ENCODE results near the gene CDPF1.

Gene CDPF1

GRCh38 chr22:46251266-46251665 lies 1.2 kb upstream of the CDPF1 start:
- H3K9me3 Mint-ChIP-seq, result peaks cover 4% of the 10 kb centered on the region
- H3K27ac Mint-ChIP-seq, result peak overlapping the region in 2 of 3 experiments; percentile 18 to 60
- no peaks in the 10 kb centered on the region for H3K36me3 Mint-ChIP-seq (ENCODE audit: low read depth)
- H3K4me3 Mint-ChIP-seq, result peak overlapping the region; percentile 82 to 86 (median 83)
- TF ChIP-seq, protein P1, sequence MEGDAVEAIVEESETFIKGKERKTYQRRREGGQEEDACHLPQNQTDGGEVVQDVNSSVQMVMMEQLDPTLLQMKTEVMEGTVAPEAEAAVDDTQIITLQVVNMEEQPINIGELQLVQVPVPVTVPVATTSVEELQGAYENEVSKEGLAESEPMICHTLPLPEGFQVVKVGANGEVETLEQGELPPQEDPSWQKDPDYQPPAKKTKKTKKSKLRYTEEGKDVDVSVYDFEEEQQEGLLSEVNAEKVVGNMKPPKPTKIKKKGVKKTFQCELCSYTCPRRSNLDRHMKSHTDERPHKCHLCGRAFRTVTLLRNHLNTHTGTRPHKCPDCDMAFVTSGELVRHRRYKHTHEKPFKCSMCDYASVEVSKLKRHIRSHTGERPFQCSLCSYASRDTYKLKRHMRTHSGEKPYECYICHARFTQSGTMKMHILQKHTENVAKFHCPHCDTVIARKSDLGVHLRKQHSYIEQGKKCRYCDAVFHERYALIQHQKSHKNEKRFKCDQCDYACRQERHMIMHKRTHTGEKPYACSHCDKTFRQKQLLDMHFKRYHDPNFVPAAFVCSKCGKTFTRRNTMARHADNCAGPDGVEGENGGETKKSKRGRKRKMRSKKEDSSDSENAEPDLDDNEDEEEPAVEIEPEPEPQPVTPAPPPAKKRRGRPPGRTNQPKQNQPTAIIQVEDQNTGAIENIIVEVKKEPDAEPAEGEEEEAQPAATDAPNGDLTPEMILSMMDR (IDR thresholded peaks at IDR 0.05; ENCODE audit: unreplicated experiment in 3 of 3), result no peak
- H3K27me3 Mint-ChIP-seq (ENCODE audit: low read depth), result no peaks in the 10 kb centered on the region
- H3K4me1 Mint-ChIP-seq, result peaks cover 14% of the 10 kb centered on the region

- TF ChIP-seq, protein P1 (IDR thresholded peaks at IDR 0.05; ENCODE audit: unreplicated experiment in 3 of 3), result no peak
- Mint-ChIP-seq H3K27me3 (ENCODE audit: low read depth) (no peaks in the 10 kb centered on the region), H3K4me1 (peaks cover 16% of the 10 kb centered on the region), H3K27ac (peak overlapping the region in 1 of 3 experiments; percentile 48), H3K4me3 (peak overlapping the region; percentile 82 to 86 (median 83)), H3K36me3 (ENCODE audit: low read depth) (peaks cover under 1% of the 10 kb centered on the region), H3K9me3 (peaks cover 2% of the 10 kb centered on the region)
Observed at GRCh38 chr22:46250783-46251125, 661 bp upstream of the CDPF1 start.

- H3K27me3 Mint-ChIP-seq (ENCODE audit: low read depth), result no peaks in the 10 kb centered on the region
- peaks cover 19% of the 10 kb centered on the region for H3K4me1 Mint-ChIP-seq
- H3K36me3 Mint-ChIP-seq (ENCODE audit: low read depth), result peaks cover 17% of the 10 kb centered on the region
- no peaks in the 10 kb centered on the region for H3K9me3 Mint-ChIP-seq
- H3K4me3 Mint-ChIP-seq, result peak overlapping the region; percentile 23 to 77 (median 37)
- no peak overlapping the region for H3K27ac Mint-ChIP-seq
- TF ChIP-seq, protein P1 (IDR thresholded peaks at IDR 0.05; ENCODE audit: unreplicated experiment in 3 of 3), result no peak
Observed at GRCh38 chr22:46247443-46247975, 2.6 kb downstream of the CDPF1 start.

DNA sequence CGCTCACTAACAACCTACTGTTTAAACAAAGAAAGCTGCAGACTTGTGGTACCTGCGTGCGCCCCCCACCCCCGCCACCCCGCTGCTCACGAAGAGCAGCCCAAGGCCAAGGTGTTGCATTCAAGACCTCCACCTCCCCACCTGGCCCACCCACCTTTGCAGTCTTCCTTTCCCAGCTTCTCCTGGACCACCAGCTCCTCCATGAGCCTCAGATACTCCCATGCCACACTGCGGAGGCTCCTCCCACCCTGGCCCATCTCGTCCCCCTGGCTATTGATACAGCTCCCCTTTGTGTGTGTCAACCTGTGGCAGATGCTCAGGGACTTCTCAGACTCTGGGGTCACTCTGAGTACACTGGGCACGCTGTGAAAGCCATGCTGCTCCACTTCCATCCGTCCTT lies 3.9 kb downstream of the CDPF1 start:
- Mint-ChIP-seq H3K27ac (no peak overlapping the region), H3K9me3 (no peaks in the 10 kb centered on the region), H3K27me3 (ENCODE audit: low read depth) (no peaks in the 10 kb centered on the region), H3K36me3 (ENCODE audit: low read depth) (peaks cover 19% of the 10 kb centered on the region), H3K4me3 (peak overlapping the region in 1 of 3 experiments; percentile 44), H3K4me1 (peaks cover 10% of the 10 kb centered on the region)
- TF ChIP-seq, protein P1 (IDR thresholded peaks at IDR 0.05; ENCODE audit: unreplicated experiment in 3 of 3), result no peak

DNA sequence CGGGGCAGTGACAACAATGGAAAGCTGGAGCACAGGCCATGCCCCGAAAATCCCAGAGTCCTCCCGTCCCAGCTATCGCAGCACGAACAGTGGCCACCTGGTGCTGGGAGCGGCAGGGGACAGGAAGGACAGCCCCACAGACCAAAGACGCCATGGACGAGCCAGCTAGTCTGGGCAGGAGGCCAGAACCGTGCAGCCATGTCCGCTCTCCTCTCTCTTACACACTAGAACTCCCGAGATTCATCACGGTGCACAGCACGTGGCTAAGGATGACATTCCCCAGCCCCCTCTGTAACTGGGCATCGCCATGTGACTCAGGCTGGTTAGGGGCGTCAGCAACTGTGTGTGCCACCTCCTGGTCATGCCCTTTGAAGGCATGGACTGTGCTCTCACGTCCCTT lies 4.6 kb downstream of the CDPF1 start:
- no peaks in the 10 kb centered on the region for H3K27me3 Mint-ChIP-seq (ENCODE audit: low read depth)
- peaks cover 9% of the 10 kb centered on the region for H3K4me1 Mint-ChIP-seq
- no peak overlapping the region for H3K27ac Mint-ChIP-seq
- TF ChIP-seq, protein P1 (IDR thresholded peaks at IDR 0.05; ENCODE audit: unreplicated experiment in 3 of 3), result no peak
- H3K36me3 Mint-ChIP-seq (ENCODE audit: low read depth), result peaks cover 22% of the 10 kb centered on the region
- H3K9me3 Mint-ChIP-seq, result no peaks in the 10 kb centered on the region
- no peak overlapping the region for H3K4me3 Mint-ChIP-seq

GRCh38 chr22:46244771-46245170 lies 5.3 kb downstream of the CDPF1 start:
- peaks cover 22% of the 10 kb centered on the region for H3K36me3 Mint-ChIP-seq (ENCODE audit: low read depth)
- peaks cover 9% of the 10 kb centered on the region for H3K4me1 Mint-ChIP-seq
- no peak overlapping the region for H3K27ac Mint-ChIP-seq
- no peaks in the 10 kb centered on the region for H3K9me3 Mint-ChIP-seq
- H3K27me3 Mint-ChIP-seq (ENCODE audit: low read depth), result no peaks in the 10 kb centered on the region
- TF ChIP-seq, protein P1 (IDR thresholded peaks at IDR 0.05; ENCODE audit: unreplicated experiment in 3 of 3), result no peak
- H3K4me3 Mint-ChIP-seq, result no peak overlapping the region
